Nucleus accumbens (tissue), 56 donors: ENCODE results near the gene ATP1A1.

ENCODE experiments used
- DNase-seq, 56 donors: peaks; one replicate each; lab custom pipeline; 2025; lab: John Stamatoyannopoulos, UW

ATP1A1 gene

GRCh38 chr1:116368241-116368640, 4.8 kb upstream of the ATP1A1 start:
- DNase-seq: no peak

- DNase-seq: no peak
Observed at GRCh38 chr1:116370181-116370580, 2.9 kb upstream of the ATP1A1 start.

- DNase-seq: no peak
Observed at GRCh38 chr1:116371752-116372151, 1.3 kb upstream of the ATP1A1 start.

GRCh38 chr1:116372191-116372590, 853 bp upstream of the ATP1A1 start:
- peak in 5 of 56 donors; percentile 28 to 57 (median 38) for DNase-seq

GRCh38 chr1:116373431-116374352, 648 bp downstream of the ATP1A1 start:
- DNase-seq: peak in 40 of 56 donors; percentile 16 to 74 (median 52)

- DNase-seq: peak in 11 of 56 donors; percentile 10 to 64 (median 27)
Observed at GRCh38 chr1:116374353-116375147, 1.5 kb downstream of the ATP1A1 start.

- DNase-seq: peak in 3 of 56 donors; percentile 8 to 14 (median 13)
Observed at GRCh38 chr1:116375148-116375886, 2.3 kb downstream of the ATP1A1 start.

GRCh38 chr1:116375887-116376728, 3.1 kb downstream of the ATP1A1 start:
- DNase-seq: peak in 39 of 56 donors; percentile 4 to 78 (median 36)

GRCh38 chr1:116376729-116377086, 3.7 kb downstream of the ATP1A1 start:
- DNase-seq: no peak

GRCh38 chr1:116377541-116378529, 4.8 kb downstream of the ATP1A1 start:
- peak in 47 of 56 donors; percentile 7 to 74 (median 43) for DNase-seq

- DNase-seq: peak in 1 of 56 donors; percentile 17
Observed at GRCh38 chr1:116379057-116379630, 6.1 kb downstream of the ATP1A1 start.

- no peak for DNase-seq
Observed at GRCh38 chr1:116379674-116380498, 6.8 kb downstream of the ATP1A1 start.

GRCh38 chr1:116380499-116381242, 7.6 kb downstream of the ATP1A1 start:
- DNase-seq: no peak

- no peak for DNase-seq
Observed at GRCh38 chr1:116382321-116382720, 9.3 kb downstream of the ATP1A1 start.

- no peak for DNase-seq
Observed at GRCh38 chr1:116382857-116383483, 9.9 kb downstream of the ATP1A1 start.

GRCh38 chr1:116386042-116386441, 13.0 kb downstream of the ATP1A1 start:
- no peak for DNase-seq
